ENCODE results near the gene IMPG2.

IMPG2 gene

GRCh38 chr3:101183151-101183550 is 137.2 kb downstream of the IMPG2 start:
- no peak for DNase-seq (ENCODE audit: low spot score)

- no peak for DNase-seq (ENCODE audit: low spot score)
Observed at GRCh38 chr3:101182734-101183133, 137.6 kb downstream of the IMPG2 start.

- DNase-seq (ENCODE audit: low spot score) = no peak
Observed at GRCh38 chr3:101181801-101182200, 138.6 kb downstream of the IMPG2 start.

- no peak for DNase-seq (ENCODE audit: low spot score)
Observed at GRCh38 chr3:101179637-101180036, 140.7 kb downstream of the IMPG2 start.

GRCh38 chr3:101177577-101177976 is 142.8 kb downstream of the IMPG2 start:
- DNase-seq (ENCODE audit: low spot score) = no peak
